GM18873 (cell line): ENCODE results near the gene TRPV4.
"Not testable (repeated sequence)": the region's sequence is repeated elsewhere in the genome, so short reads cannot be mapped to it uniquely, and the experiment has no call there.

Source experiments
- ATAC-seq: cut with Tn5 transposase; IDR thresholded peaks from one replicate; pipeline ENCODE4 v1.9.1; 2021; ENCODE audit warnings: mild to moderate bottlenecking, moderate library complexity, moderate number of reproducible peaks; ENCODE audit not compliant: unreplicated experiment, low FRiP score

Gene TRPV4

DNA sequence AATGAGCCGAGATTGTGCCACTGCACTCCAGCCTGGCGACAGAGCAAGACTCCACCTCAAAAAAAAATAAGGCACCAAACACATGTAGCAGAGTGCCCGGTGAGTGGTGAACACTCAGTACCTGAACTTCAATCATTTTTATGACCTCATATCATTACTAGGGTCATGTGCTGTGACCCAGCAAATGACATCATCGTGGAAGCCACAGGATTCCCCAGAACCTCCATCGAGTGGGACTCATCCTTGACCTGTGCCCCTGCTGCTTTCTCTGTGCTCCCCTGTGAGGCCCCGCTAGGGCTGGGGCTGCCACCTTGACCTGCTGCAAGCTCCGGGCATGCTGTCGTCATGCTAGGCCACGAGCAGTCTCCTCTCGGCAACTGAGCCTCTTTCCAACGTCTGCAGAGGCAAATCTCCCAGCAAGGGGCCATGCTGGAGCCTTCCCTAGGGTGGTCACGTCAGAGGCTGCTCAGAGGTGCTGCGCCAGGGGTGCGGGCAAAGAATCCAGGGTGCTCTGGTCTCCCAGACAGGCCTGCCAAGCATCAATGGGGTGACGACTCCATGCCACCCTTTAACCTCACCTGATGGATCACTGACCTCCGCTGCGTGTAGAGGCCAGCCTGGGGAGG is 28.6 kb upstream of the TRPV4 start:
- no peak for ATAC-seq

DNA sequence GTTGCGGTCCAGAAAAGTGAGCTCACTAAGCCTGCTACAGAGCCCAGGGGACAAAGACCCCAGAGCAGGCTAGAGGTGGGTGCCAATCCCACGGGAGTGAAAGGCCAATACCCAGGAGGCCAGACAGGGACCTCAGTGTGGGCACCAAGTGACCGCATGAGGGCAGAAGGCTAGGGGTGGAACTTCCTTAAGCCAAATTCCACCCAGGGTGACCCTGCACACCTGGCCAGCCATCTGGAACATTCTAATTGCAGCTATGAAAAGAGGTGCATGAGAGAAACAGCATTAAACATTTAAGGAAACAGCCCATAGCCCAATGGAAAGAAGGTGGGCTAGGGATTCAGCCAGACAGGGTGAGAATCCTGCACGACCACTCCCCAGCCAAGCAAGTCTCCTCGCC is 27.8 kb upstream of the TRPV4 start:
- ATAC-seq, result no peak

GRCh38 chr12:109858764-109859163 is 25.6 kb upstream of the TRPV4 start:
- ATAC-seq, result no peak

GRCh38 chr12:109857715-109858114 is 24.5 kb upstream of the TRPV4 start:
- no peak for ATAC-seq

DNA sequence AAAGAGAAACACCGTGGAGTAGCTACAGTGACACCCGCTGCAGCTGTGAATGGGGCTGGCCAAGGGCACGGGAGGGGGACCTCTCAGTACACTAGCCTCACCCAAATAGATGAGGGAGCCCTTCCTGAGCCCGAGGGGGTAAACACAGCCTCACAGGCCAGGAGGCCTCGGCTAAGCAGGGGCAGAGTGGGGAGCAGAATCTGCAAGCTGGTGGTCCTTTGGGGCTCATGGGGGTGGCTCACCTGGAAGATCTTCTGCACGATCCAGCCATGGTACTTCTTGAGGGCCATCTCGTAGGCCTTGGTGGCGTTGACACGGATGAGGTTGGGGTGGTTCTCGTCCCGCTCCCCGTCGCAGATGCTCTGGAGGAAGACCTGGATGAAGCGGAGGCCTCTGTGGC is 22.2 kb upstream of the TRPV4 start:
- no peak for ATAC-seq

DNA sequence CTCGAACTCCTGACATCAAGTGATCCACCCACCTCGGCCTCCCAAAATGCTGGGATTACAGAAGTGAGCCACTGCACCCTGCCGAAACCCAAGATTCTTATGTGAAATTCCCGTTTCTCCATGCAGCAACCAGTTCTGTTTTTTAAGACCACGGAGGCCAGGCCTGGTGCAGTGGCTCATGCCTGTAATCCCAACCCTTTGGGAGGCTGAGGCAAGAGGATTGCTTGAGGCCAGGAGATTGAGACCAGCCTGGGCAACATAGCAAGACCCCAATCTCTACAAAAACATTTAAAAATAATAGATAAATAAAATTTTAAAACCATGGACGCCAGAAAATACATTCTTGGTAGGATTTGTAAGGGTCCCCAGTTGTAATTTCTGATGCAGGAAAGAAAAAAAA is 17.3 kb upstream of the TRPV4 start:
- ATAC-seq, result not testable (repeated sequence)

GRCh38 chr12:109847142-109847735 is 14.0 kb upstream of the TRPV4 start:
- ATAC-seq, result no peak

DNA sequence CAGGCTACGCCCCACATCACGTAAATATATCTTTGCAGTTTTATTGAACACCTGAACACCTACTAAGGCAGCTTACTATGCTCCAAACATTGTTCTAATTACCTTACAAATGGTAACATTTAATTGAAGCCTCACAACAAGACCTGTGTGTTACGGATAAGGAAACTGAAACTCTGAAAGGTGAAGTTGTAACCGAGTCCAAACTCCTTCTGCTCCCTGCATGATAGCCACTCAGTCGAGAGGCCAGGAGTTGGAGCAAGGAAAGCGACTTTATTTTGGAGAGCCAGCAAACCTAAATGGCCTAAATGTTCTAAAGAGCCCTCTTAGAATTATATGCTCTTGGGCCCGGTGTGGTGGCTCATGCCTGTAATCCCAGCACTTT is 12.6 kb upstream of the TRPV4 start:
- no peak for ATAC-seq

- no peak for ATAC-seq
Measured at GRCh38 chr12:109844983-109845823, 12.0 kb upstream of the TRPV4 start.

DNA sequence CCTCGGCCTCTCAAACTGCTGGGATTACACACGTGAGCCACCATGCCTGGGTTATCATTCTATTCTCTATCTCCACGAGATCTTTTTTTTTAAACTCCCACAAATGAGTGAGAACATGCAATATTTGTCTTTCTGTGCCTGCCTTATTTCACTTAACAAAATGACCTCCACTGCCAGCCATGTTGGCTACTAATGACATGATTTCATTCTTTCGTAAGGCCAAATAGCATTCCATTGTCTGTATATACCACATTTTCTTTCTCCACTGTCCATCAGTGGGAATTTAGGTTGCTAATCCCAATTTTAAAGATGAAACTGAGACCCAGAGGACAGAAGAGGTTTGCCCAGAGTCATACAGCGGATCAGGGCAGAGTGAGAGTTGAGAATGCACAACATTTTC is 10.9 kb upstream of the TRPV4 start:
- no peak for ATAC-seq

- no peak for ATAC-seq
Measured at GRCh38 chr12:109842021-109842420, 8.8 kb upstream of the TRPV4 start.

DNA sequence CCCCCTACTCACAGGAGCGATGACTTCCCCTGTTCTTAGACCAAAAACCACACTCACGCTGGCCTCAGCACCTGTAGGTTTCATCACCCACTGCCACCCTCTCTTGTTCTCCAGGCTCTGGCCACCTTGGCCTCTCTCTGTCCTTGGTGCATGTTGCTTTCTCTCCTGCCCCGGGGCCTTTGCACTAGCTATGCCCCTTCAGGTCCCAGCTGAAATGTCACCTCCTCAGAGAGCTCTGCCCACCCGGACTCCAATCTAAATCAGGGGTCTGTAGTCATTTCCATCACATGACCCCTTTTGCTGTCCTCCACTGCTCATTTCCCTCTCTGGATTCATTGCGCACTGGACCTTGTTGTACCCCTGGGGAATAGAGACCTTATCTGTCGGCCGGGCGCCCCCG is 8.2 kb upstream of the TRPV4 start:
- ATAC-seq, result no peak

DNA sequence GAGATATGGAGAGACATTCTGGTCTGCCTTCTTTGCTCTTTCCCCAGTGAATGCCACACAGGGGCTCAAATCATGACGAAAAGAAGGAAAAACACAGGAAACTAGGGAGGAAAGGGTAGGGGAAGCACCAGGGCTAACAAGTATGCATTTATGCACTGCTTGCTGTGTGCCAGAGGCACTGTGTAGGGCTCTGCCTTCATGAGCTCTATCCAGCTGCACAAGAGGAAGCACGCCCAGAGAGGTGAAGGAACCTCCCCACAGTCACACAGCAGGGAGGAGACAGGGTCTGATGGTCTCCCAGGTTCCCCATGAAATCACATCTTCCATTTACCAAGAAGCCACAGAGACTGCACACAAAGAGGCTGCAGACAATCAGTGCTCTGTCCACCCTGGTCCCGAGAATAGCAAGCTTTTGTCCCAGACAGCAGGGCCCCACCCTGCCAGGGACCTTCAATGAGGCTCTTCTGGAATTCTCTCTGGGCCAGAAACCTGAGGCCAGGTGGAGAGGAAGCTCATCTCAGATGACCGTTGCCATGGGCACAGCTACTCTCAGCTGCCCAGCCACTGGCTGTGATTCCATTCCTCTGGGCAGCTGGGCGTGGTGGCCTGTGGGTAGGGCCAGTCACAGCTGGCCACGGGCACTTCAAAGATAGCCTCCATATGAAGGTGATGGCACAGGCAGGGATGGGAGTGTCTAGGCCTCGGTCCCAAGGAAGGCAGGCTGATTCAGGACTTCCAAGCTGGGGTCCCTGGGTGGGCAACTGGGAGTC is 7.3 kb upstream of the TRPV4 start:
- ATAC-seq, result no peak

DNA sequence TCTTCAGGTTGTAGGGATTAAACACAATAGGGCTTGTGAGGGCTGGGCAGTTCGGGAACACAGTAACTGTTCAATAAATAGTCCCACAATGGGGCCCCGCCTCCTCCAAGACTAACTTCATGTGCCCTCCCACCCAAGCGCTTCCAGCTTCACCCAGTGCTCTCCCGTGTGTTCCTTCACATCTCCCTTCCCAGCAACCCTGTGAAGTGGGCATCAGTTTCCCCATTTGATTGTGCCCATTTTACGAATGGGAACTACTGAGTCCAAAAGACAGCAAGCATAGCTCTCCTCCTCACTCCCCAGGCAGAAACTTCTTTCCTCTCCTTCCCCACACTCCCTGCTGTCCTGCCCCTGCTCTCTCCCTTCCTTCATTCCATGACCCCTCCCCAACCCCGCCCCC is 6.2 kb upstream of the TRPV4 start:
- ATAC-seq, result no peak

- no peak for ATAC-seq
Measured at GRCh38 chr12:109836916-109837315, 3.7 kb upstream of the TRPV4 start.

DNA sequence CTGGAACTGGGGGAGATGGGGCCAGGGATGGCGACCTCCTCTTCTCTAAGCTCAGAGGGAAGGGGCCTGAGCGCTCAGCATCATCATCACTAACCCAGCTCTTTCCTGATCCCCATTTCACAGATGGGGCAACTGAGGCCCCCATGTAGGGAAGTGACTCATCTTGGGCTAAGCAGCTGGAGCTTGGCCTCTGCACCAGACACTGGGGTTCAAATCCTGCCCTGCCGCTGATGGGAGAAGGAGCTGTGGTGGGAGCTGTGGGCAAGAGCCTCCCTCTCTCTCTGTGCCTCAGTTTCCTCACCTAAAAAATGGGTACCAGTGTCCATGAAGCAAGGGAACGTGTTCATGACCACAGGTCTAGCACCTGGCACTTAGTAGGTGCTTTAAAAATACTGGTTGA is 2.6 kb upstream of the TRPV4 start:
- ATAC-seq, result no peak

GRCh38 chr12:109832541-109833306 is 474 bp downstream of the TRPV4 start:
- no peak for ATAC-seq

- ATAC-seq, result no peak
Measured at GRCh38 chr12:109831929-109832328, 1.3 kb downstream of the TRPV4 start.

- ATAC-seq, result no peak
Measured at GRCh38 chr12:109831365-109831764, 1.8 kb downstream of the TRPV4 start.

DNA sequence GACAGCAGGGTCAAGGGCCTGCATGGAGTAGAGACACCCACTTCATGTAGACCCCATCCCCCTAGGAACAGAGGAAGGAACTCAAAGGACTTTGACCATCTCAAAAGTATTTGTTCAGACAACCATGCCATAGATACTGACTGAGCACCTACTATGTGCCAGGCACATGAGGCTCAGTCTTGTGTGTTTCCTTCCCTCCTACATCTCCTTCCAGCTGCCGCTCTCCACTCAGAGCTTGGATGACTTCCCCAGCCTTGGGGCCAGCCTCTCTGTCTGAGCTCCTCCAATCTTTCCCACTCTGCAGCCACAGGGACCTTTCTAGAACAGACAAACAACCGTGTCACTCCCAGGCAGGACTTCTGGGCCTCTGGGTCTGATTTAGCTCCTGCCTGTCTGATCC is 2.5 kb downstream of the TRPV4 start:
- no peak for ATAC-seq
